ENCODE measurements around the gene MAD1L1. TPM values are rescaled to one million over a fixed set of nuclear protein-coding genes. Genes with fewer than 3 reads are reported as not detected.

MAD1L1 gene
- total and polyA plus RNA-seq, 5 donors from 2014 or later: 225 to 380 (median 300) TPM

- ATAC-seq (ENCODE audit: low read depth in 2 of 2): no peak
- H3K27me3 ChIP-seq (ENCODE audit: control insufficient read depth, insufficient read depth, low read length): no peaks in the 10 kb centered on the region
- H3K27ac ChIP-seq (ENCODE audit: insufficient read depth, low read length, poor library complexity, severe bottlenecking): no peak overlapping the region
- no peaks in the 10 kb centered on the region for H3K4me1 ChIP-seq (ENCODE audit: control insufficient read depth, insufficient read depth, low read length, poor library complexity, severe bottlenecking)
- no peak for DNase-seq
- no peak overlapping the region for H3K4me3 ChIP-seq (ENCODE audit: low read depth, low read length)
- no peaks in the 10 kb centered on the region for H3K9me3 Mint-ChIP-seq
- H3K27me3 Mint-ChIP-seq: no peaks in the 10 kb centered on the region
- H3K36me3 ChIP-seq (ENCODE audit: control insufficient read depth, insufficient read depth, low read length): no peaks in the 10 kb centered on the region
- peaks cover 13% of the 10 kb centered on the region for H3K36me3 Mint-ChIP-seq
- peak overlapping the region in 2 of 3 donors; percentile 51 to 67 for H3K27ac Mint-ChIP-seq
- no peaks in the 10 kb centered on the region for H3K9me3 ChIP-seq (ENCODE audit: control insufficient read depth in 2 of 2, low read length in 2 of 2)
- no peak overlapping the region for H3K4me3 Mint-ChIP-seq
- peaks cover 0 to 34% (median 4%) of the 10 kb centered on the region in 4 donors for H3K4me1 Mint-ChIP-seq
Measured at GRCh38 chr7:2082139-2082998, 150.4 kb downstream of the MAD1L1 start.

GRCh38 chr7:2081526-2082135 lies 151.1 kb downstream of the MAD1L1 start:
- H3K27ac Mint-ChIP-seq: peak overlapping the region in 2 of 3 donors; percentile 67 to 85
- ATAC-seq (ENCODE audit: low read depth in 2 of 2): no peak
- Histone ChIP-seq H3K36me3 (ENCODE audit: control insufficient read depth, insufficient read depth, low read length) (no peaks in the 10 kb centered on the region), H3K9me3 (ENCODE audit: control insufficient read depth in 2 of 2, low read length in 2 of 2) (no peaks in the 10 kb centered on the region), H3K27me3 (ENCODE audit: control insufficient read depth, insufficient read depth, low read length) (no peaks in the 10 kb centered on the region), H3K27ac (ENCODE audit: insufficient read depth, low read length, poor library complexity, severe bottlenecking) (no peak overlapping the region), H3K4me1 (ENCODE audit: control insufficient read depth, insufficient read depth, low read length, poor library complexity, severe bottlenecking) (no peaks in the 10 kb centered on the region), H3K4me3 (ENCODE audit: low read depth, low read length) (no peak overlapping the region)
- no peaks in the 10 kb centered on the region for H3K27me3 Mint-ChIP-seq
- H3K4me1 Mint-ChIP-seq: peaks cover 0 to 34% (median 4%) of the 10 kb centered on the region in 4 donors
- H3K9me3 Mint-ChIP-seq: no peaks in the 10 kb centered on the region
- no peak for DNase-seq
- H3K36me3 Mint-ChIP-seq: peaks cover 11% of the 10 kb centered on the region
- no peak overlapping the region for H3K4me3 Mint-ChIP-seq

GRCh38 chr7:2080477-2080876 lies 152.3 kb downstream of the MAD1L1 start:
- DNase-seq: no peak
- Mint-ChIP-seq H3K27me3 (no peaks in the 10 kb centered on the region), H3K4me3 (no peak overlapping the region), H3K9me3 (no peaks in the 10 kb centered on the region), H3K4me1 (peaks cover 0 to 34% (median 4%) of the 10 kb centered on the region in 4 donors), H3K27ac (peak overlapping the region in 1 of 3 donors; percentile 66), H3K36me3 (peaks cover 17% of the 10 kb centered on the region)
- no peaks in the 10 kb centered on the region for H3K4me1 ChIP-seq (ENCODE audit: control insufficient read depth, insufficient read depth, low read length, poor library complexity, severe bottlenecking)
- no peak overlapping the region for H3K27ac ChIP-seq (ENCODE audit: insufficient read depth, low read length, poor library complexity, severe bottlenecking)
- no peak for ATAC-seq (ENCODE audit: low read depth in 2 of 2)
- H3K4me3 ChIP-seq (ENCODE audit: low read depth, low read length): no peak overlapping the region
- H3K9me3 ChIP-seq (ENCODE audit: control insufficient read depth in 2 of 2, low read length in 2 of 2): no peaks in the 10 kb centered on the region
- H3K36me3 ChIP-seq (ENCODE audit: control insufficient read depth, insufficient read depth, low read length): no peaks in the 10 kb centered on the region
- no peaks in the 10 kb centered on the region for H3K27me3 ChIP-seq (ENCODE audit: control insufficient read depth, insufficient read depth, low read length)

GRCh38 chr7:2080060-2080387 lies 152.7 kb downstream of the MAD1L1 start:
- no peaks in the 10 kb centered on the region for H3K4me1 ChIP-seq (ENCODE audit: control insufficient read depth, insufficient read depth, low read length, poor library complexity, severe bottlenecking)
- no peak for DNase-seq
- no peaks in the 10 kb centered on the region for H3K27me3 ChIP-seq (ENCODE audit: control insufficient read depth, insufficient read depth, low read length)
- no peaks in the 10 kb centered on the region for H3K36me3 ChIP-seq (ENCODE audit: control insufficient read depth, insufficient read depth, low read length)
- H3K9me3 Mint-ChIP-seq: no peaks in the 10 kb centered on the region
- no peak overlapping the region for H3K4me3 Mint-ChIP-seq
- ATAC-seq (ENCODE audit: low read depth in 2 of 2): no peak
- H3K27ac ChIP-seq (ENCODE audit: insufficient read depth, low read length, poor library complexity, severe bottlenecking): no peak overlapping the region
- peaks cover 18% of the 10 kb centered on the region for H3K36me3 Mint-ChIP-seq
- no peaks in the 10 kb centered on the region for H3K9me3 ChIP-seq (ENCODE audit: control insufficient read depth in 2 of 2, low read length in 2 of 2)
- H3K4me1 Mint-ChIP-seq: peaks cover 0 to 30% (median 4%) of the 10 kb centered on the region in 4 donors
- no peak overlapping the region for H3K27ac Mint-ChIP-seq
- H3K4me3 ChIP-seq (ENCODE audit: low read depth, low read length): no peak overlapping the region
- no peaks in the 10 kb centered on the region for H3K27me3 Mint-ChIP-seq

- Mint-ChIP-seq H3K4me3 (no peak overlapping the region), H3K4me1 (peaks cover 0 to 26% (median 3%) of the 10 kb centered on the region in 4 donors), H3K36me3 (peaks cover 18% of the 10 kb centered on the region), H3K9me3 (no peaks in the 10 kb centered on the region), H3K27ac (no peak overlapping the region), H3K27me3 (no peaks in the 10 kb centered on the region)
- no peaks in the 10 kb centered on the region for H3K36me3 ChIP-seq (ENCODE audit: control insufficient read depth, insufficient read depth, low read length)
- ATAC-seq (ENCODE audit: low read depth in 2 of 2) (no peak), DNase-seq (no peak)
- H3K27ac ChIP-seq (ENCODE audit: insufficient read depth, low read length, poor library complexity, severe bottlenecking): no peak overlapping the region
- no peak overlapping the region for H3K4me3 ChIP-seq (ENCODE audit: low read depth, low read length)
- H3K9me3 ChIP-seq (ENCODE audit: control insufficient read depth in 2 of 2, low read length in 2 of 2): no peaks in the 10 kb centered on the region
- H3K4me1 ChIP-seq (ENCODE audit: control insufficient read depth, insufficient read depth, low read length, poor library complexity, severe bottlenecking): no peaks in the 10 kb centered on the region
- no peaks in the 10 kb centered on the region for H3K27me3 ChIP-seq (ENCODE audit: control insufficient read depth, insufficient read depth, low read length)
Measured at GRCh38 chr7:2079332-2080059, 153.2 kb downstream of the MAD1L1 start.

- Mint-ChIP-seq H3K36me3 (peaks cover 18% of the 10 kb centered on the region), H3K9me3 (no peaks in the 10 kb centered on the region), H3K4me1 (peaks cover 0 to 20% (median 3%) of the 10 kb centered on the region in 4 donors), H3K27ac (peak overlapping the region in 1 of 3 donors; percentile 45), H3K27me3 (no peaks in the 10 kb centered on the region), H3K4me3 (no peak overlapping the region)
- ATAC-seq (ENCODE audit: low read depth in 2 of 2): no peak
- H3K27me3 ChIP-seq (ENCODE audit: control insufficient read depth, insufficient read depth, low read length): no peaks in the 10 kb centered on the region
- H3K4me1 ChIP-seq (ENCODE audit: control insufficient read depth, insufficient read depth, low read length, poor library complexity, severe bottlenecking): no peaks in the 10 kb centered on the region
- H3K4me3 ChIP-seq (ENCODE audit: low read depth, low read length): no peak overlapping the region
- no peaks in the 10 kb centered on the region for H3K36me3 ChIP-seq (ENCODE audit: control insufficient read depth, insufficient read depth, low read length)
- no peaks in the 10 kb centered on the region for H3K9me3 ChIP-seq (ENCODE audit: control insufficient read depth in 2 of 2, low read length in 2 of 2)
- no peak for DNase-seq
- H3K27ac ChIP-seq (ENCODE audit: insufficient read depth, low read length, poor library complexity, severe bottlenecking): no peak overlapping the region
Measured at GRCh38 chr7:2078899-2079298, 153.8 kb downstream of the MAD1L1 start.

GRCh38 chr7:2076649-2077064 lies 156.1 kb downstream of the MAD1L1 start:
- H3K4me1 ChIP-seq (ENCODE audit: control insufficient read depth, insufficient read depth, low read length, poor library complexity, severe bottlenecking): peaks cover 9% of the 10 kb centered on the region
- H3K27ac ChIP-seq (ENCODE audit: insufficient read depth, low read length, poor library complexity, severe bottlenecking): no peak overlapping the region
- ATAC-seq (ENCODE audit: low read depth in 2 of 2) (no peak), DNase-seq (no peak)
- peaks cover 0 to 20% (median 6%) of the 10 kb centered on the region in 4 donors for H3K4me1 Mint-ChIP-seq
- peaks cover 20% of the 10 kb centered on the region for H3K36me3 Mint-ChIP-seq
- no peaks in the 10 kb centered on the region for H3K27me3 ChIP-seq (ENCODE audit: control insufficient read depth, insufficient read depth, low read length)
- no peak overlapping the region for H3K4me3 Mint-ChIP-seq
- no peak overlapping the region for H3K4me3 ChIP-seq (ENCODE audit: low read depth, low read length)
- H3K27ac Mint-ChIP-seq: no peak overlapping the region
- H3K9me3 ChIP-seq (ENCODE audit: control insufficient read depth in 2 of 2, low read length in 2 of 2): no peaks in the 10 kb centered on the region
- H3K36me3 ChIP-seq (ENCODE audit: control insufficient read depth, insufficient read depth, low read length): no peaks in the 10 kb centered on the region
- H3K27me3 Mint-ChIP-seq: no peaks in the 10 kb centered on the region
- no peaks in the 10 kb centered on the region for H3K9me3 Mint-ChIP-seq
